AML-193 (cell line): ENCODE results near the gene RBM45.
"Not testable (repeated sequence)": the region's sequence is repeated elsewhere in the genome, so short reads cannot be mapped to it uniquely, and the experiment has no call there.

ENCODE experiments used
- DNase-seq, 2 experiments: peaks; one replicate each; lab custom pipeline; 2025; lab: John Stamatoyannopoulos, UW

RBM45 gene

DNA sequence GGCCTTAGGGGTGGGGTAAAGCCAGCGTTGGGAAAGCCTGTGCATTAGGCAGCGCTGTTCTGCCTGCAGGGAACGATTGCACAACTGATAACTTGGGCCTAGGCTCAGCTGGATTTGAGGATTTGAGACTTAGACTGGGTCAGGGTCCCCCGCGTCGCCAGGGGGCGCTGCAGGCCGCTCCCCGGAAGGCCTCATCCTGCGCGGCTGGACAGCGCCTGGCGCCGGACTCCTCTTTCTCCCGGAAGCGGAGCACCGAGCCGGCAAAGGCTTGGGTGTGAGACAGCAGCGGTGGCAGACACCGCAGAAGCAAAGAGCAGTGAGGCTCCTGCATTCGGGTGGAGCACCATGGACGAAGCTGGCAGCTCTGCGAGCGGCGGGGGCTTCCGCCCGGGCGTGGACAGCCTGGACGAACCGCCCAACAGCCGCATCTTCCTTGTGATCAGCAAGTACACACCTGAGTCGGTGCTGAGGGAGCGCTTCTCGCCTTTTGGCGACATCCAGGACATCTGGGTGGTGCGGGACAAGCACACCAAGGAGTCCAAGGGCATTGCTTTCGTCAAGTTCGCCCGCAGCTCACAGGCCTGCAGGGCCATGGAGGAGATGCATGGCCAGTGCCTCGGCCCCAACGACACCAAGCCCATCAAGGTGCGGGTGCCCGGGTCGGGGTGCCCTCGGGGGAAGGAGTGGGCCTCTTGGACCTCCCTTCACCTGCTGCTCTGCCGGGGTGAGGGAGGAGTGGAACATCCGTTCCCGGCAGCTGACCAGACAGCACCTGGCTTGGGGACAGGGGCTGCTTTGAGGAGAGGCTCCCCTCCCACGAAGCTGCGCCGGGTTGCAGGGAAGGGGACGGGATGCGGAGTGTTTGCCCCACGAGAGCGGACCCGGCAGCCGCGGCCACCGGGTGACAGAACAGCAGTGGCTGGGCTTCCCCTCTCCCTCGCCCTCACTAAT, at the start of gene RBM45:
Gene RBM45 (plus strand): TSS at position 236 of the 951 bp plus-strand sequence. CDS start 110 bp downstream, at position 346.
- DNase-seq, result peak; percentile 88

DNA sequence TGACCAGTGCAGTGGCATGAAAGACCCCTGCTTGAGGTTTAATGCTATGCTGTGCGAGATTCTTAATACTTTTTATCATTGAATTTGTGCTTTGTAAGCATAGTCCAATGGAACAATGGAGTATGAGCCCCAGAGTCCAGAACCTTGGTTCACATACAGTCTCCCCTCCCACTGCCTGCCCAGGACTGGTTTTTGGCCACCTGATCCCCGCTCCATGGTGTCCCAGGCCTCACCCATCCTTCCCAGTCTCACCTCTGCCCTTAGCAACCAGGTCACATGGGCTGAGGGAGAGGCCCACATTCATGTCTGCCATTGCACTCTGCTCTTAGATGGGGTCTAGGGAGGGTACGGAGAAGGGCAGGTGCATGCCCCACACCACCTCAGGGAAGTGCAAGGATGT, 45.9 kb upstream of the RBM45 start:
- DNase-seq, result no peak

DNA sequence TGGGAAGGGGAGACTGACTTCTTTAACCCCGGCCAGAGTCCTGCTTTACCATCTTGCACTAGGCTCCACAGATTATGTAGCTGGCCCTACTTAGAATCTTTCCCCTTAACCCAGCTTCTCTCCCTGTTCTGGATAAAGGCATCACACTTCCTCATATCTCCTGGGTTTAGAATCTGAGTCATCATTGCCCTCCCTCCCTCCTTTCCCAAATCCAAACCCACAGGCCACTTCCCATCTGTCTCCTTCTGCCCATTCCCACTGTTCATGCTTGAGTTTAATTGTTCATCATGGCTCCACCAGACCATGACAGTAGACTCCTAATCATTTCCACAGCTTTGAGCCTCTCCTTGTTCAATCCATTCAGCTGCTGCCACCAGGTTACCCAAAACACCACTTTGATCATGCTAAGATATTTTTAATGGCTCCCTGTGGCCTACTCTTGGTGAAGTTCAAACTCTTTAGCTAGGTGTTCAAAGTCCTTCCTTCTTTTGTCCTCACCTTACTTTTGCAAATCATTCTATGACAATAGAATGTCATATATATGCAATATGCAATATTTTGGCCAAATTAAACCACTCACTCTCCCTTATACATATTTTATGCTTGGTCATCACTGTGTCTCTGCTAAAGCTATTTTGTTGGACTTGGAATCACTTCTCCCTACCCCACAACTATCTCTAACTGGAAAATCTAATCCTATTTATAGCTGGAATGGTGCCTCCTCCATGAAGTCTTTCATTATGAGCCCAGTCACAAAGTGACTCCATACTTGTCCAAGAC, 45.2 kb upstream of the RBM45 start:
- DNase-seq, result no peak

GRCh38 chr2:178068823-178069454, 43.3 kb upstream of the RBM45 start:
- DNase-seq, result no peak

DNA sequence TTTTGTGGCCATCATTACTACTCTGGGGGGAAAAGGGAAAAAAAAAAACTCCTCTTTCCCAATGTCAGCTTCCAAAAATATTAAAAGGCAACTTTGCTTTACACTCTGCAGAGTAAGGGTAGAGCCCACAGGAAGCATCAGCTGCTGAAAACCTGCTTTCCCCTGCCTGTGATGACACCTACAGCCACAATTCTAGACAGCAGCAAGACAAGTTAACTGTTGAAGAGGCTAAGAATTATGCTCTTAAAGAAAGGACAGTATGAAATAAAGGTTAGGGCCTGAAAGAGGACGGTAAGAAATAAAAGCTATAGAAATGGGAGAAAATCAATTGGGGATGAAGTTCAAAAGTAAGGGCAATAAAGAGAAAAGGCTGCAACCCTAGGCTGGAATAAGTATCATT, 42.7 kb upstream of the RBM45 start:
- DNase-seq, result no peak

DNA sequence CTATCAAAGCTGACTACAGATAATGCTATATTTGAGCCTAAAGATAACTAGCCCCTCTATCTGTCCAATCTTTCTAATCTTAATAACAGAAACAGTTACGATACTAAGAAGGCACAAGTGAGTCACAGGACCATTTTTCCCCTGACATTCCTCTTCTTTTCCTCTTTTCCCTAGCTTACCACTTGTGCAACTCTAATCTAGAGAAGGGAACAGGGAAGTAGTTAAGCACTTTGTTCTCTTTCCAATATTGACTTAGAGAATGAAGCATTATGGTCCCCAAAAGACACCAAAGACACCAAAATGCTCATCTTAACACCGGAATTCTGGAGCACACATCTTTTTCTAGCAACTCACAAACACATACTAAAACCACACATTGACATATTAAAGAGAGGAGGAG, 41.4 kb upstream of the RBM45 start:
- no peak for DNase-seq

DNA sequence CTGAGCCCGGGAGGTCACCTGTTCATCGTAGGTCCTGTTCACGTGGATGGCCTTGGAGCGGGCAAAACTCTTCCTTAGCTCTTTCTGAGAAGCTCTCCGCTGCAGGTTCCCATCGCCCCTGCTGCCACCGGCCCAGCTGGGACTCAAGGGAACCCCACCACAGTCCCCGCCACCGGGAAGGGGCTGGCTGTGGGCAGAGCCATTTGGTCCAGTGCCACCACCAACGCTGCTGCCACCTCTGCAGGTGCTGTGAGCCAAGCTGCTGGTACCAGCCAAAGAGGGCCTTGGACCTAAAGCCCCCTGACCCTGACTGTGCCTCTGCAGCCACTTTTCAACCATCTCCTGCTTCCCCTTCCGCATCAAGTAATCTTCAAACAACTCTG, 40.2 kb upstream of the RBM45 start:
- DNase-seq, result no peak

DNA sequence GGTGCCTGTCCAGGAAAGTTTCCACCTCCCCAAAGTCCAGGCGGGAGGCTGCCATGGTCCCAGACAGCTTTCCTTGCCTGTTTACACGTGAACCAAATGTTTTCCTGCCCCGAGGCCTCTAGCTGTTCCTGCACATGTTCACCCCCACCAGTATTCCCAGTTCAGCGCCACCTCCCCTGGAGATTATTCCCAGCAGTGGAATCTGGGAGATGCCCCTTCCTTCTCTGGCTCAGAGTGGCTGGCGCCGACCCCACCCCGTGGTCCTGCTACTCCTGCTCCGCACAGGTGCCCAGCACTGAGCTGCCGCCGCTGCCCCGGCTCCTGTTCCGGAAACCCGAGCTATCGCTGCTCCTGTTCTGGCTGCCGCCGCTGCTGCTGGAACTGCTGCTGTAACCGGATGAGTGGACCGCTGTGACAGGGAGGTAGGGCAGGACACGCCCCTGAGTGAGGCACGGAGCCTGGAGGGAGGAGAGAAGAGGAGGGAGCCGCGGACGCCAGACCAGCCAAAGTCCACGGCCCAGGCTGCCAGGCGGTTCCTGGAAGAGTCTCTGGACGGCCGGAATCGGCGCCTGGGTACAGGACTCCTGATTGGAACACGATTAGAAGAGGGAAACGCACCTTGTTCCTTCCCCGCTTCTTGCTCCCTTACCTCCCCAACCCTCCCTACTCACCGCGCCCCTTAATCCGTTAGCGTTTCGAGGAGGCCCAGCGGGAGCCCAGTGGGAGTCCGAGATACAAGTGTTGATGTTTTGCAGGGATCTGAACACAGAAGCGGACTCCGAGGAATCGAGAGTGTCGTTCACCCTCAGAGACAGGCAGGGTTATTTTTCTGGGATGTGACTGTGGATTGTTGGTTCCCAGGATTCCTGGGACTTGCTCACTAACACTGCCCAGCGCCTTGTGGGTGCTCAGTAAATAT, 39.6 kb upstream of the RBM45 start, which contains the start of gene PDE11A:
Gene PDE11A (minus strand): TSS at position 395 of the 919 bp plus-strand sequence. CDS start 340 bp downstream, at position 55.
- DNase-seq, result no peak

DNA sequence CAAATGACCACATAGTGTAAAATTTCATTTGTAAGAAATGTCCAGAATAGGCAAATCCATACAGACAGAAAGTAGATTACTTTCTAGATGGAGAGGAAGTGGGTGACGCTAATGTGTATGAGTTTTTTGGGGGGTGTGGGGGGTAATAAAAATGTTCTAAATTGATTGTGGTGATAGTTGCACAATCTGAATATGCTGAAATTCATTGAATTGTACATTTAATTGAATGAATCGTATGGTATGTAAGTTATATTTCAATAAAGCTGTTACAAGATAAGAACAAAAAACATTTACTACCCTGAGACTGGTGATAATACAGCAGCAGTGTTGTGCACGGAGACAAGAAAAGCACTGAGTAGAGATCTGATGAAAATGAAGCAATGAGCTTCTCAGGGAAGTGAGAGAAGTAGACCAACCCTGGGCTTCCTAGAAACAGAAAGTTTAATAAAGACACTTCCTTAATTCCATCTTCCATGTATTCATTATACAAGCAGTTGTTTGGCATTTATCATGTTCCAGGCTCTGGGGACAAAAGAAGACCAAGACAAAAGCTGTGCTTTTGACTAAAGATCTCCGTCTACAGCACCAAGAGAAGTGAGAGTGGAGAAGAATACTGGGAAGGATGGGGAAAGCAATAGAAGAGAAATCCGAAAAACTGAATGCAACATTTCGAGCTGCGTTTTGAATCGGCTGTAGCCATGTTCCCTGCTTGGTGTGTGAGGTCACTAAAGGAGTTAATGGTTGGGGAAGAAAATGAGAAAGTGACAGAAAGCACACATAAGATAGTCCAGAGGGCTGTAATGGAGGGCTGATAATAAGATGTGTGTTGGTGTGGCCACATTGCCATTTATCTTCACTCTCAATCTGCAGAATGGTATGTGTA, 37.9 kb upstream of the RBM45 start:
- no peak for DNase-seq

- DNase-seq, result no peak
These were observed 37.3 kb upstream of the RBM45 start for GRCh38 chr2:178075006-178075326.

- no peak for DNase-seq
These were observed 36.1 kb upstream of the RBM45 start for GRCh38 chr2:178076130-178076529.

DNA sequence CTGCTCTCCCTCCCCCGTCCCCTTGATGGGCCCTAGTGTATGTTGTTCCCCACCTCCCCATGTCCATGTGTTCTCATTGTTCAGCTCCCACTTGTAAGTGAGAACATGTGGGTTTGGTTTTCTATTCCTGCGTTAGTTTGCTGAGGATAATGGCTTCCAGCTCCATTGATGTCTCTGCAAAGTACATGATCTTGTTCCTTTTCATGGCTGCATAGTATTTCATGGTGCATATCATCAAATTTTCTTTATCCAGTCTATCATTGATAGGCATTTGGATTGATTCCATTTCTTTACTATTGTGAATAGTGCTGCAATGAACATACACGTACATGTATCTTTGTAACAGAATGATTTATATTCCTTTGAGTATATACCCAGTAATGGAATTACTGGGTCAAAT, 33.0 kb upstream of the RBM45 start:
- not testable (repeated sequence) for DNase-seq

DNA sequence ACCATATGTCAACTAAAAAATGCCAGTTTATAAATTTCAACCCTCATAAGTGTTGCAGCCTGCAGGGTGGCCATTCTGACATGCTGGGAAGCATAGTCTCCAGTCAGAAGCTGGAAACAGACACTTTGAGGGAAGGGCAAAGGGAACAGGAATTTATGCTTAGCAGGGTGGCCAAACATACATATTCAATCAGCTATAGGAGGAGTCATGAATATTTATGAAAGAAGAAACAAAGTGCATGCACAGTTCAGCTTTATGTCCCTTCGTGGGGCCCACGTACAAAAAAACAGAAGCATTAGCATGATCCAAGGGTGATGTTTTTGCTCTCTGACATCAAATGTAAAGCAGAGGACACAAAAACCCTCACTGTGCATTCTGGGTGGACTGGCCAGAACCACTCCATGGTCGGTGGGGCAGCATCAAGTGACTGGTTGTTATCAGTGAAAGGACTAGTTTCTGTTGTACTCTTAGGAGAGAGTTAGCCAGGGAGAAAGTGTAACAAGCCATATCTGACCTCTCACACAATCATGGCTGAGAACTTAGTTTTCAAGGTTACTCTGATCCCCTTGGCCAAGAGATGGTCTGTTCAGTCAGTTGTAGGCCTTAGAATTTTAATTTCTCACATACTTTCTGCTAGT, 29.7 kb upstream of the RBM45 start:
- no peak for DNase-seq

- no peak for DNase-seq
These were observed 28.0 kb upstream of the RBM45 start for GRCh38 chr2:178084273-178084672.

DNA sequence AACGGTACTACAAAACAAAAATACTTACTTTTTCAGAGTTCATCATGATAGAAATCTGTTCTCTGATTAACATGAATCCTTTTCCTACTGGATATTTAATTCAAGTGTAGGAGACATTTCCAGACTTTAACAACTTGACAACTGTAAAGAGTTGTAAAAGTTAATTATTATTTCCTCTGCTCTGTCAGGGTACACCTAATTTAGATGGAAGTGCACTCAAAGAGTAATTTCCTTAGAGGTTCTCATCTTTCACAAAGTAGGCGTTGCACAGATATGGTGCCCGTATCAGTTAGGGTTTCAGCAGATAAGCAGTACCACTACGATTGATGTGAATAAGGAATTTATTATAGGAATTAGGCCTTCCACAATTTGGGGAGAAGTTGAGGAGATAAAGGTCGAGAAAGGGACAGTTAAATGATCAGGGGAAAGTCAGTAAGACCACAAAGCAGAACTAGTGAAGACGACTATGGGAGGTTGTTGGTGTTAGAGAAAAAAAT, 23.4 kb upstream of the RBM45 start:
- no peak for DNase-seq

DNA sequence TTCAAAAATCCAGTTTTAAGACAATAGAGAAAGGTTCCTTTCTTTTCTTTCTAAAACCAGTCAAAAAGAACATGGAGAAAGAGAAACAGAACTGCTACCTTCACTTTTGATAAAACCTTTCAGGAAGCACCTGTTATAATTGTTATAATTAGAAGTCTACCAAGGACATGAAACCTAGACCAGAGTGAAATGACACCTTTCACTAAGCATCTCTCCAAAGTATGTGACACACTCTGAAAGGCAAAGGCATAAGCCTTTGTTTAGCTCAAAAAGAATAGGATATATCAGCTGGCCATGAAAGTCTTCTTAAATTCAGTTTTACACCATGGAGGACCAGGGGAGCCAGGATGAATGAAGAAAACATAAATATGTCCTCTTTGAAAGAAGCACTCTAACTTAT, 18.8 kb upstream of the RBM45 start:
- no peak for DNase-seq

GRCh38 chr2:178101321-178102079, 10.7 kb upstream of the RBM45 start:
- no peak for DNase-seq

DNA sequence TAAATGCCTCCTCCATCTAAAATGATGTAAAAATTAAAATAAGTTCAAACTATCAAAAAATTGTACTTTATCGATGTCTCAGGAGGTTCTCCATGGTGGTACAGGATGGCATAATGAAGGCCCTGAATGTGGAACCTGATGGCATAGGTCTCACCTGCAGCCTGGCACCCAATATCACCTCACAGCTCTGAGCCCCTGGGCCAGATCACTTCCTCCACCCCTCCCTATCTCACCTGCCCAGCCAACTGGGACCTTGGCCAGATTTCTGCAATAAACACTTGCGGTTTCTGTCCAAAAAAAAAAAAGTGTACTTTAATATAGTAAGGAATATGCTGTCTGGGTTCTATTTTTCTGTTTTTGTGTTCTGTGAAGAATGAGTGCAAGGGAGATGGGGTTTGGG, 6.7 kb upstream of the RBM45 start:
- DNase-seq, result no peak

DNA sequence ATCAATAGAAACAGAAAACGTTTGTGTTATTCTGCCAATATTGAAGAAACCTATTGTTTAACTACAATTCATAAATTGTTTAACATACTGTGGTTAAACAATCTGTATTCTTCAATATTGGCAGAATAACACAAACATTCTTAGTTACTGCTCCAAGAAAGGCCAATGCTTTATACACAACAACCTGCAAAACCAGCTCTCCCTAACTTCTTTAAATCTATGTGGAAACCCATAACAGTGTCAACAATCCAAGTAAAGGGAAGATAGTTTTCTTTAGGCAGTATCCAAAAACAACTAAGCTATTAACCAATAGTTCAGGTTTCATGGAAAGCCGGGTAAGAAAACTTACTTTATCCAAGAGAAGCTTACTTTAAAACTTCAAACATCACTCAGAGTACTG, 6.2 kb upstream of the RBM45 start:
- DNase-seq, result no peak
